HEK293T (cell line): ENCODE data around the gene ADNP2.

Experiments used
- CTCF ChIA-PET: fragments of 350-600 bp; formaldehyde crosslinking; extraction: SDS; loops from one replicate; lab custom pipeline; 2021; ENCODE audit warnings: antibody characterized with exemption, inconsistent platforms; lab: Yijun Ruan, JAX
- POLR2A ChIA-PET: fragments of 350-600 bp; formaldehyde crosslinking; extraction: SDS; loops from one replicate; lab custom pipeline; 2020; ENCODE audit warnings: antibody characterized with exemption, inconsistent platforms; lab: Yijun Ruan, JAX
- DNase-seq: peaks from one replicate; pipeline ENCODE4 v3.0.0; 2012; ENCODE audit warnings: mixed read lengths; ENCODE audit errors: extremely low spot score
- ARNT ChIP-seq: fragments of 450-650 bp; IDR thresholded peaks from 2 replicates; pipeline ENCODE4 v1.6.1; 2017; ENCODE audit warnings: mild to moderate bottlenecking
- BHLHE40 ChIP-seq: fragments of 450-650 bp; IDR thresholded peaks from 2 replicates; pipeline ENCODE4 v1.6.1; 2016; ENCODE audit warnings: mild to moderate bottlenecking, moderate library complexity, borderline replicate concordance
- CTBP1 ChIP-seq: fragments of 450-650 bp; IDR thresholded peaks from 2 replicates; pipeline ENCODE4 v1.6.1; 2016; ENCODE audit warnings: borderline replicate concordance
- ELF4 ChIP-seq: fragments of 450-650 bp; IDR thresholded peaks from 2 replicates; pipeline ENCODE4 v1.6.1; 2017; ENCODE audit warnings: antibody characterized with exemption
- FOXA1 ChIP-seq: fragments of 450-650 bp; IDR thresholded peaks from 2 replicates; pipeline ENCODE4 v1.6.1; 2016; ENCODE audit warnings: mild to moderate bottlenecking
- FOXK2 ChIP-seq: fragments of 450-650 bp; IDR thresholded peaks from 2 replicates; pipeline ENCODE4 v1.6.1; 2016; ENCODE audit warnings: mild to moderate bottlenecking
- FOXM1 ChIP-seq: fragments of 450-650 bp; IDR thresholded peaks from 2 replicates; pipeline ENCODE4 v1.6.1; 2017; ENCODE audit warnings: mild to moderate bottlenecking, borderline replicate concordance
- HDGF ChIP-seq: fragments of 450-650 bp; IDR thresholded peaks from 2 replicates; pipeline ENCODE4 v1.6.1; 2017; ENCODE audit warnings: antibody characterized with exemption, borderline replicate concordance
- L3MBTL2 ChIP-seq: fragments of 450-650 bp; conservative IDR thresholded peaks from 2 replicates; pipeline ENCODE4 v1.6.1; 2016; ENCODE audit warnings: mild to moderate bottlenecking
- LEF1 ChIP-seq: fragments of 450-650 bp; IDR thresholded peaks from 2 replicates; pipeline ENCODE4 v1.6.1; 2017; ENCODE audit warnings: mild to moderate bottlenecking, borderline replicate concordance
- NFRKB ChIP-seq: fragments of 450-650 bp; IDR thresholded peaks from 2 replicates; pipeline ENCODE4 v1.6.1; 2016; ENCODE audit warnings: mild to moderate bottlenecking, moderate library complexity
- PKNOX1 ChIP-seq: fragments of 450-650 bp; IDR thresholded peaks from 2 replicates; pipeline ENCODE4 v1.6.1; 2016
- SP1 ChIP-seq: fragments of 450-650 bp; IDR thresholded peaks from 2 replicates; pipeline ENCODE4 v1.6.1; 2017
- SUZ12 ChIP-seq: fragments of 450-650 bp; IDR thresholded peaks from 2 replicates; pipeline ENCODE4 v1.6.1; 2016; ENCODE audit warnings: mild to moderate bottlenecking
- TARDBP ChIP-seq: fragments of 450-650 bp; IDR thresholded peaks from 2 replicates; pipeline ENCODE4 v1.6.1; 2016
- ZNF384 ChIP-seq: fragments of 450-650 bp; IDR thresholded peaks from 2 replicates; pipeline ENCODE4 v1.6.1; 2016

The ADNP2 gene

GRCh38 chr18:80077873-80078272, 31.2 kb upstream of the ADNP2 start:
- ChIA-PET CTCF (no interaction called here), POLR2A (no interaction called here)
- no peak for TF ChIP-seq FOXM1
- TF ChIP-seq ZNF384 = no peak
- no peak for TF ChIP-seq FOXK2
- no peak for TF ChIP-seq HDGF
- no peak for TF ChIP-seq TARDBP
- TF ChIP-seq ELF4 = no peak
- no peak for TF ChIP-seq ARNT
- TF ChIP-seq SUZ12 = no peak
- no peak for TF ChIP-seq BHLHE40
- no peak for TF ChIP-seq NFRKB
- TF ChIP-seq PKNOX1 = no peak
- TF ChIP-seq FOXA1 = no peak
- no peak for TF ChIP-seq CTBP1
- no peak for TF ChIP-seq L3MBTL2
- no peak for TF ChIP-seq LEF1
- no peak for TF ChIP-seq SP1
- DNase-seq = no peak

GRCh38 chr18:80086281-80086680, 22.8 kb upstream of the ADNP2 start:
- DNase-seq = no peak
- TF ChIP-seq SUZ12 (no peak), HDGF (no peak), ZNF384 (no peak), FOXM1 (no peak), ELF4 (no peak), FOXA1 (no peak), TARDBP (no peak), PKNOX1 (no peak), NFRKB (no peak), ARNT (no peak)
- ChIA-PET CTCF (no interaction called here), POLR2A (no interaction called here)

DNA sequence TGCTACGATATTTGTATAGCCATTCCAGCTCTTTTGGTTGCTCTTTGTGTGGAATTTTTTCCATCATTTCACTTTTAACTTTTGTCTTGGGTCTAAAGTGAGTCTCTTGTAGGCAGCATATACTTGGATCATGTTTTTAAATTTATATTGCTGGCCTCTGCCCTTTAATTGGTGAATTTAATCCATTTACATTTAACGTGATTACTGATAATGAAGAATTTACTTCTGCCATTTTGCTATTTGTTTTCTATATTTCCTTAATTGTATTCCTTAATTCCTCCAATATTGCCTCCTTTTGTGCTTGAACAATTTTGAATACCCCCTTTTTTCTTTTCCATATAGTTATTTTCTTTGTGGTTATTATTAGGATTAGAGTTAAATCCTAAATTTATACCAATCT, 21.0 kb upstream of the ADNP2 start:
- TF ChIP-seq PKNOX1 (no peak), FOXK2 (no peak), FOXA1 (no peak), L3MBTL2 (no peak), LEF1 (no peak), ARNT (no peak), ZNF384 (no peak), NFRKB (no peak), TARDBP (no peak), FOXM1 (no peak)
- CTCF ChIA-PET = no interaction called here
- POLR2A ChIA-PET = no interaction called here
- DNase-seq = no peak

- TF ChIP-seq HDGF = no peak
- no peak for TF ChIP-seq FOXK2
- no peak for TF ChIP-seq ARNT
- TF ChIP-seq SUZ12 = no peak
- no peak for TF ChIP-seq ELF4
- TF ChIP-seq L3MBTL2 = no peak
- TF ChIP-seq PKNOX1 = no peak
- TF ChIP-seq SP1 = no peak
- TF ChIP-seq TARDBP = no peak
- TF ChIP-seq FOXM1 = no peak
- no peak for TF ChIP-seq BHLHE40
- CTCF ChIA-PET = no interaction called here
- DNase-seq = no peak
- POLR2A ChIA-PET = no interaction called here
Observed at GRCh38 chr18:80088823-80089222, 20.2 kb upstream of the ADNP2 start.

DNA sequence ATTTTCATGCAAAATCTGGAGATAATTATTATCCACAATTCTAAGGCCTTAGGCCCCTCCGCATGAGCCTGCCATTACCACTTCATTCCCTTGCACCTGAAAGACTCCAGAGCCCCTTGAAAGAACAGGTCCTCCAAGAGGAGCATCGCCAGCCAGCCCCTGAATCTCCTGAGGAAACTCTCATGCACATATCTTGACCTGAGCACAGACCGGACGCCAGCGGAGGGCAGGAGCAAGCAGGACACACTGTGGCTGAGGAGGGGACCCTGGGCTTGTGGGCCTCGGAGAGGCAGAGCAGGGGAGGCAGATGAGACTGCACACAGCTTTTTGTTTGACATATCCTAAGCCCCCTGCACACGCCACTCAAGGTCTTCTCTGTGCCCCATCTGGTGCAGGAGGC, 13.6 kb upstream of the ADNP2 start:
- no peak for TF ChIP-seq SP1
- no peak for TF ChIP-seq L3MBTL2
- no peak for TF ChIP-seq ZNF384
- no peak for TF ChIP-seq ELF4
- TF ChIP-seq FOXA1 = no peak
- TF ChIP-seq NFRKB = no peak
- no peak for TF ChIP-seq ARNT
- TF ChIP-seq PKNOX1 = no peak
- no peak for TF ChIP-seq SUZ12
- no peak for TF ChIP-seq CTBP1
- no peak for TF ChIP-seq LEF1
- no peak for TF ChIP-seq TARDBP
- no peak for TF ChIP-seq HDGF
- no peak for TF ChIP-seq BHLHE40
- no peak for TF ChIP-seq FOXM1
- TF ChIP-seq FOXK2 = no peak
- DNase-seq = no peak
- ChIA-PET POLR2A (no interaction called here), CTCF (interaction anchor here (0.6 kb wide), 1 partner anchor 17 kb away, joined by 3 read pairs; no protein-coding TSS in a partner anchor)
